OCI-M2 (cell line): ENCODE measurements around the gene GREM2.

ENCODE experiments used
- DNase-seq: peaks from one replicate; lab custom pipeline; 2025; ENCODE audit not compliant: unreplicated experiment; lab: John Stamatoyannopoulos, UW

Gene GREM2

GRCh38 chr1:240462277-240462676, 149.7 kb downstream of the GREM2 start:
- DNase-seq: no peak

GRCh38 chr1:240457203-240457602, 154.8 kb downstream of the GREM2 start:
- DNase-seq: no peak

- no peak for DNase-seq
Measured at GRCh38 chr1:240455228-240455821, 156.6 kb downstream of the GREM2 start.

GRCh38 chr1:240445369-240445768, 166.6 kb downstream of the GREM2 start:
- no peak for DNase-seq

GRCh38 chr1:240441669-240442068, 170.3 kb downstream of the GREM2 start:
- DNase-seq: no peak
